Stimulated activated effector memory CD8-positive, alpha-beta T cell treated with anti-CD3 and anti-CD28 coated beads, Interleukin-12 subunit alpha, Interleukin-12 subunit beta, amount 100 ng/mL, for 72 hours (primary cell): ENCODE measurements around the gene FGF1.

Experiments used
- ATAC-seq: fragments of 150-1000 bp; cut with Tn5 transposase; 2 replicates; pipeline ENCODE4 v1.10.0; 2021
- DNase-seq, 2 donors: peaks; one replicate each; pipeline ENCODE4 v3.0.0; 2021 to 2022; ENCODE audit warnings: low spot score in 2 of 2
- H3K27ac Mint-ChIP-seq: one replicate; pipeline ENCODE4 v1.8.0; 2022; ENCODE audit warnings: mild to moderate bottlenecking, mixed read lengths
- H3K36me3 Mint-ChIP-seq: one replicate; pipeline ENCODE4 v1.8.0; 2022; ENCODE audit warnings: mild to moderate bottlenecking, mixed read lengths
- H3K4me1 Mint-ChIP-seq: one replicate; pipeline ENCODE4 v1.8.0; 2022; ENCODE audit warnings: mixed read lengths
- H3K4me3 Mint-ChIP-seq: one replicate; pipeline ENCODE4 v1.8.0; 2022; ENCODE audit warnings: mild to moderate bottlenecking, mixed read lengths
- H3K9me3 Mint-ChIP-seq: one replicate; pipeline ENCODE4 v1.8.0; 2022; ENCODE audit warnings: mixed read lengths

The FGF1 gene

GRCh38 chr5:142701673-142702311 is 15.9 kb upstream of the FGF1 start:
- no peaks in the 10 kb centered on the region for H3K9me3 Mint-ChIP-seq
- H3K4me3 Mint-ChIP-seq: no peak overlapping the region
- no peaks in the 10 kb centered on the region for H3K4me1 Mint-ChIP-seq
- DNase-seq: no peak
- ATAC-seq: no peak
- no peaks in the 10 kb centered on the region for H3K36me3 Mint-ChIP-seq
- H3K27ac Mint-ChIP-seq: no peak overlapping the region

GRCh38 chr5:142700566-142700965 is 14.7 kb upstream of the FGF1 start:
- H3K4me3 Mint-ChIP-seq: no peak overlapping the region
- H3K9me3 Mint-ChIP-seq: no peaks in the 10 kb centered on the region
- H3K36me3 Mint-ChIP-seq: no peaks in the 10 kb centered on the region
- ATAC-seq: no peak
- DNase-seq: no peak
- no peaks in the 10 kb centered on the region for H3K4me1 Mint-ChIP-seq
- no peak overlapping the region for H3K27ac Mint-ChIP-seq

GRCh38 chr5:142699184-142699720 is 13.4 kb upstream of the FGF1 start:
- peak; percentile 80 for ATAC-seq
- no peaks in the 10 kb centered on the region for H3K9me3 Mint-ChIP-seq
- no peak overlapping the region for H3K27ac Mint-ChIP-seq
- H3K4me1 Mint-ChIP-seq: no peaks in the 10 kb centered on the region
- no peaks in the 10 kb centered on the region for H3K36me3 Mint-ChIP-seq
- H3K4me3 Mint-ChIP-seq: no peak overlapping the region
- DNase-seq: peak; percentile 76 to 89

GRCh38 chr5:142698447-142699183 is 12.7 kb upstream of the FGF1 start:
- no peak overlapping the region for H3K27ac Mint-ChIP-seq
- DNase-seq (no peak), ATAC-seq (no peak)
- H3K4me1 Mint-ChIP-seq: no peaks in the 10 kb centered on the region
- no peaks in the 10 kb centered on the region for H3K9me3 Mint-ChIP-seq
- H3K4me3 Mint-ChIP-seq: no peak overlapping the region
- H3K36me3 Mint-ChIP-seq: no peaks in the 10 kb centered on the region

GRCh38 chr5:142697356-142698255 is 11.7 kb upstream of the FGF1 start:
- H3K4me3 Mint-ChIP-seq: no peak overlapping the region
- H3K27ac Mint-ChIP-seq: no peak overlapping the region
- ATAC-seq: peak; percentile 46
- no peaks in the 10 kb centered on the region for H3K36me3 Mint-ChIP-seq
- H3K4me1 Mint-ChIP-seq: no peaks in the 10 kb centered on the region
- DNase-seq: no peak
- H3K9me3 Mint-ChIP-seq: no peaks in the 10 kb centered on the region

GRCh38 chr5:142696379-142696778 is 10.5 kb upstream of the FGF1 start:
- Mint-ChIP-seq H3K4me1 (no peaks in the 10 kb centered on the region), H3K9me3 (no peaks in the 10 kb centered on the region), H3K27ac (no peak overlapping the region), H3K36me3 (no peaks in the 10 kb centered on the region), H3K4me3 (no peak overlapping the region)
- ATAC-seq (no peak), DNase-seq (no peak)

GRCh38 chr5:142694092-142694856 is 8.4 kb upstream of the FGF1 start:
- H3K4me1 Mint-ChIP-seq: no peaks in the 10 kb centered on the region
- no peaks in the 10 kb centered on the region for H3K36me3 Mint-ChIP-seq
- no peak for ATAC-seq
- no peak overlapping the region for H3K27ac Mint-ChIP-seq
- no peak overlapping the region for H3K4me3 Mint-ChIP-seq
- DNase-seq: no peak
- no peaks in the 10 kb centered on the region for H3K9me3 Mint-ChIP-seq

- ATAC-seq (no peak), DNase-seq (no peak)
- Mint-ChIP-seq H3K27ac (no peak overlapping the region), H3K36me3 (no peaks in the 10 kb centered on the region), H3K9me3 (no peaks in the 10 kb centered on the region), H3K4me3 (no peak overlapping the region), H3K4me1 (no peaks in the 10 kb centered on the region)
Observed at GRCh38 chr5:142692321-142692894, 6.5 kb upstream of the FGF1 start.

GRCh38 chr5:142690667-142691066 is 4.8 kb upstream of the FGF1 start:
- Mint-ChIP-seq H3K36me3 (no peaks in the 10 kb centered on the region), H3K4me1 (no peaks in the 10 kb centered on the region), H3K9me3 (no peaks in the 10 kb centered on the region), H3K27ac (no peak overlapping the region), H3K4me3 (no peak overlapping the region)
- DNase-seq (no peak), ATAC-seq (no peak)

GRCh38 chr5:142689081-142689480 is 3.2 kb upstream of the FGF1 start:
- Mint-ChIP-seq H3K4me3 (no peak overlapping the region), H3K27ac (no peak overlapping the region), H3K36me3 (no peaks in the 10 kb centered on the region), H3K4me1 (no peaks in the 10 kb centered on the region), H3K9me3 (no peaks in the 10 kb centered on the region)
- DNase-seq (no peak), ATAC-seq (no peak)

- Mint-ChIP-seq H3K9me3 (no peaks in the 10 kb centered on the region), H3K4me3 (no peak overlapping the region), H3K4me1 (no peaks in the 10 kb centered on the region), H3K27ac (no peak overlapping the region), H3K36me3 (no peaks in the 10 kb centered on the region)
- DNase-seq (no peak), ATAC-seq (no peak)
Observed at GRCh38 chr5:142688281-142688989, 2.5 kb upstream of the FGF1 start.

GRCh38 chr5:142686968-142687367 is 1.1 kb upstream of the FGF1 start:
- Mint-ChIP-seq H3K9me3 (no peaks in the 10 kb centered on the region), H3K36me3 (no peaks in the 10 kb centered on the region), H3K27ac (no peak overlapping the region), H3K4me1 (no peaks in the 10 kb centered on the region), H3K4me3 (no peak overlapping the region)
- peak; percentile 16 for ATAC-seq
- no peak for DNase-seq

- no peaks in the 10 kb centered on the region for H3K4me1 Mint-ChIP-seq
- no peak for DNase-seq
- ATAC-seq: peak; percentile 20
- no peak overlapping the region for H3K27ac Mint-ChIP-seq
- no peaks in the 10 kb centered on the region for H3K9me3 Mint-ChIP-seq
- H3K36me3 Mint-ChIP-seq: no peaks in the 10 kb centered on the region
- H3K4me3 Mint-ChIP-seq: no peak overlapping the region
Observed at GRCh38 chr5:142686210-142686734, 382 bp upstream of the FGF1 start.

GRCh38 chr5:142684508-142685041 is 1.3 kb downstream of the FGF1 start:
- no peaks in the 10 kb centered on the region for H3K4me1 Mint-ChIP-seq
- ATAC-seq (no peak), DNase-seq (no peak)
- H3K9me3 Mint-ChIP-seq: no peaks in the 10 kb centered on the region
- H3K4me3 Mint-ChIP-seq: no peak overlapping the region
- H3K27ac Mint-ChIP-seq: no peak overlapping the region
- H3K36me3 Mint-ChIP-seq: no peaks in the 10 kb centered on the region
